Measurements from ENCODE around the gene URB2. TPM values are rescaled to one million over a fixed set of nuclear protein-coding genes. Genes with fewer than 3 reads are reported as not detected.

The URB2 gene
- total RNA-seq, 1 donor from 2014 or later = 10.3 TPM

DNA sequence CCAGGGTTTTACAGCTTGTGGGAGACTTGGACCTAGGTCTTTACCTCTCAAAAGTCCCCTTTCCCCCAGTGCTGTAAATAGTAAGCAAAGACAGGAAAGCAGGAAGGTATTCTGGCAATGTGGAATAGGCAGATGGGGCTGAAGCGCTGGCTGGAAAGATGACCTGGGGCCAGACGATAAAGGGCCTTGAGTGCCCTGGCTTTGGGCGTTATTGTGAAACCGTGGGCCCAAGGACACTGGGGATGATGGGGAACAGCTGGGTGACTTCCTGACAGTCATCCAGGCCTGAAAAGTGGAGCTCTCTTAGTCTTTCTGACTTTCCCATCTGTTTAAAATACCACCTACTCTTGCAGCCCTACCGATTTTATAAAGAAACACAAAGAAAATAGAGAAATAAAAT is 16.3 kb downstream of the URB2 start:
- Histone ChIP-seq H3F3A (ENCODE audit: low read depth) (no peaks in the 10 kb centered on the region), H3K79me2 (ENCODE audit: low read depth) (peaks cover 31% of the 10 kb centered on the region), H3K4me3 (no peak overlapping the region), H3K27ac (no peak overlapping the region), H3K4me2 (no peak overlapping the region), H4K20me1 (ENCODE audit: low read depth) (peaks cover 14% of the 10 kb centered on the region), H3K9ac (no peak overlapping the region), H3K27me3 (no peaks in the 10 kb centered on the region), H2AFZ (replicated peaks) (no peak overlapping the region), H3K36me3 (no peaks in the 10 kb centered on the region), H3K9me3 (ENCODE audit: low read depth) (no peaks in the 10 kb centered on the region), H3K4me1 (peaks cover 4% of the 10 kb centered on the region)
- H3K4me1 Mint-ChIP-seq = no peaks in the 10 kb centered on the region
- H3K4me3 Mint-ChIP-seq = no peak overlapping the region
- no peak overlapping the region for H3K27ac Mint-ChIP-seq
- TF ChIP-seq, protein P1, sequence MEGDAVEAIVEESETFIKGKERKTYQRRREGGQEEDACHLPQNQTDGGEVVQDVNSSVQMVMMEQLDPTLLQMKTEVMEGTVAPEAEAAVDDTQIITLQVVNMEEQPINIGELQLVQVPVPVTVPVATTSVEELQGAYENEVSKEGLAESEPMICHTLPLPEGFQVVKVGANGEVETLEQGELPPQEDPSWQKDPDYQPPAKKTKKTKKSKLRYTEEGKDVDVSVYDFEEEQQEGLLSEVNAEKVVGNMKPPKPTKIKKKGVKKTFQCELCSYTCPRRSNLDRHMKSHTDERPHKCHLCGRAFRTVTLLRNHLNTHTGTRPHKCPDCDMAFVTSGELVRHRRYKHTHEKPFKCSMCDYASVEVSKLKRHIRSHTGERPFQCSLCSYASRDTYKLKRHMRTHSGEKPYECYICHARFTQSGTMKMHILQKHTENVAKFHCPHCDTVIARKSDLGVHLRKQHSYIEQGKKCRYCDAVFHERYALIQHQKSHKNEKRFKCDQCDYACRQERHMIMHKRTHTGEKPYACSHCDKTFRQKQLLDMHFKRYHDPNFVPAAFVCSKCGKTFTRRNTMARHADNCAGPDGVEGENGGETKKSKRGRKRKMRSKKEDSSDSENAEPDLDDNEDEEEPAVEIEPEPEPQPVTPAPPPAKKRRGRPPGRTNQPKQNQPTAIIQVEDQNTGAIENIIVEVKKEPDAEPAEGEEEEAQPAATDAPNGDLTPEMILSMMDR (IDR thresholded peaks at IDR 0.05) = no peak
- TF ChIP-seq EZH2 (IDR thresholded peaks at IDR 0.05) (no peak), EZH2phosphoT487 (IDR thresholded peaks at IDR 0.05) (no peak)
- H3K36me3 Mint-ChIP-seq = peaks cover 29% of the 10 kb centered on the region
- H3K9me3 Mint-ChIP-seq = no peaks in the 10 kb centered on the region
- no peaks in the 10 kb centered on the region for H3K27me3 Mint-ChIP-seq (ENCODE audit: insufficient read depth, low read depth)
- DNase-seq (ENCODE audit: low spot score) = no peak

DNA sequence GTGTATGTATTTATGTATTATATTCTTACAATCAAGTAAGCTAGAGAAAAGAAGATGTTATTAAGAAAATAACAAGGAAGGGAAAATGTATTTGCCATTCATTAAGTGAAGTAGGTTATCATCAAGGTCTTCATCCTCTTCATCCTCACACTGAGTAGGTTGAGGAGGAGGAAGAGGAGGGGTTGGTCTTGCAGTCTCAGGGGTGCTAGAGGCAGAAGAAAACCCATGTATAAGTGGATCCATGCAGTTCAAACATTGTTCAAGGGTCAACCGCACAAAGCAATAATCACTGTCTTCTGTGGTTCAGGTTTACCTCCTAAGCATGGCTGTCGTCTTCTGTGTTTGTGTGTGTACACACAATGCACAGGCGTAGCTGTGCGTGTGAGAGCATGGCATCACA is 16.9 kb downstream of the URB2 start:
- Mint-ChIP-seq H3K4me3 (no peak overlapping the region), H3K4me1 (no peaks in the 10 kb centered on the region), H3K27me3 (ENCODE audit: insufficient read depth, low read depth) (no peaks in the 10 kb centered on the region), H3K27ac (no peak overlapping the region), H3K9me3 (no peaks in the 10 kb centered on the region), H3K36me3 (peaks cover 26% of the 10 kb centered on the region)
- no peak overlapping the region for H2AFZ ChIP-seq (replicated peaks)
- no peak for TF ChIP-seq EZH2phosphoT487 (IDR thresholded peaks at IDR 0.05)
- TF ChIP-seq, protein P1 (IDR thresholded peaks at IDR 0.05) = no peak
- TF ChIP-seq EZH2 (IDR thresholded peaks at IDR 0.05) = no peak
- no peak overlapping the region for H3K27ac ChIP-seq
- peaks cover 4% of the 10 kb centered on the region for H3K4me1 ChIP-seq
- no peak overlapping the region for H3K9ac ChIP-seq
- H3K79me2 ChIP-seq (ENCODE audit: low read depth) = peaks cover 31% of the 10 kb centered on the region
- peaks cover 2% of the 10 kb centered on the region for H3K36me3 ChIP-seq
- H3K9me3 ChIP-seq (ENCODE audit: low read depth) = no peaks in the 10 kb centered on the region
- peaks cover 14% of the 10 kb centered on the region for H4K20me1 ChIP-seq (ENCODE audit: low read depth)
- no peak overlapping the region for H3K4me2 ChIP-seq
- H3K4me3 ChIP-seq = no peak overlapping the region
- H3F3A ChIP-seq (ENCODE audit: low read depth) = no peaks in the 10 kb centered on the region
- no peaks in the 10 kb centered on the region for H3K27me3 ChIP-seq
- DNase-seq (ENCODE audit: low spot score) = no peak

DNA sequence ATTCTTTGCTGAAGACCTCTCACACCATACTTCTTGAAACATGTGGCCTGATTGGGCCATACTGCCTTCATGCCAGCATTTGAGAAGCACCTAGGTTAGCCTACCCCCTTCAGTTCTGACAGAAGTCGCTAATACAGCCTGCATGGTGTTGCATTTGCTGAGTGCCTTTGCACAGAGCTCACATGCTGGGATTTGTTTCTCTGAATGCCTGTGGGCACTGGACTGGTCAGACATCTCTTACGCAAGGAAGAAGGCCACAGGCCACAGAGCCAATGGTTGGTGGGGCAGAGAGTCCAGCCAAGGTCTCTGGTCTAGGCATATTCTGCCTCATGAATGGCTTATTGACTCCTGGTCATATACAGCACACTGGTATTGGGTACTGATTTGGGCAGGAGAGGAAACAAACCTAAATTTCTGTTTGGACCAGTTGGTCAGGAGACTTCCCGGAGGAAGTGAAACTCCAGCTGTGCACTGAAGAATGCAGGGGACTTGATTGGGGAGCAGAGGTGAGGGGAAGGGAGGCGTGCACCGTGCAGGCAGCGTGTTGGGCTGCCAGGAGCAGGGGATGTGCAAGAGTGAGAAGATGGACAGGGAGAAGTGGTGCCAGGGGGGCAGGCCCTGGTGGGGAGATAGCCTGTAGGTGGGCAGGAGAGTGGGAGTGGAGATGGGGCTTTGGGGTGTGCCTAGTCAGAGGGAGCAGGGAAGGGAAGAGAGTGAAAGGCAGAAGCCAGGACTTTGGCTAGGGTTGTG is 18.1 kb downstream of the URB2 start:
- peaks cover 24% of the 10 kb centered on the region for H3K36me3 Mint-ChIP-seq
- no peaks in the 10 kb centered on the region for H3K27me3 ChIP-seq
- H2AFZ ChIP-seq (replicated peaks) = no peak overlapping the region
- peaks cover 6% of the 10 kb centered on the region for H3K36me3 ChIP-seq
- H3K27me3 Mint-ChIP-seq (ENCODE audit: insufficient read depth, low read depth) = no peaks in the 10 kb centered on the region
- peaks cover 14% of the 10 kb centered on the region for H4K20me1 ChIP-seq (ENCODE audit: low read depth)
- no peak overlapping the region for H3K4me3 ChIP-seq
- TF ChIP-seq EZH2 (IDR thresholded peaks at IDR 0.05) = no peak
- TF ChIP-seq, protein P1 (IDR thresholded peaks at IDR 0.05) = no peak
- TF ChIP-seq EZH2phosphoT487 (IDR thresholded peaks at IDR 0.05) = no peak
- no peaks in the 10 kb centered on the region for H3K9me3 ChIP-seq (ENCODE audit: low read depth)
- H3K79me2 ChIP-seq (ENCODE audit: low read depth) = peaks cover 29% of the 10 kb centered on the region
- no peak for DNase-seq (ENCODE audit: low spot score)
- no peak overlapping the region for H3K9ac ChIP-seq
- H3K4me1 ChIP-seq = peaks cover 4% of the 10 kb centered on the region
- H3K27ac Mint-ChIP-seq = no peak overlapping the region
- H3K27ac ChIP-seq = no peak overlapping the region
- H3K4me1 Mint-ChIP-seq = no peaks in the 10 kb centered on the region
- H3K9me3 Mint-ChIP-seq = no peaks in the 10 kb centered on the region
- no peak overlapping the region for H3K4me3 Mint-ChIP-seq
- H3F3A ChIP-seq (ENCODE audit: low read depth) = no peaks in the 10 kb centered on the region
- no peak overlapping the region for H3K4me2 ChIP-seq

All from neural progenitor cell (in vitro differentiated cells).